Thyroid gland (tissue), 4 donors: ENCODE data around the gene RFTN1.

Source experiments
- POLR2A ChIP-seq, 2 donors: fragments of 450-650 bp; IDR thresholded peaks; one replicate each; pipeline ENCODE4 v1.6.1; 2017; ENCODE audit warnings: antibody characterized with exemption in 2 of 2, mild to moderate bottlenecking in 2 of 2, moderate library complexity in 1 of 2
- TF ChIP-seq, protein P1 (sequence below), 6 experiments: fragments of 200-600 bp in 3 of 6; fragments of 450-650 bp in 3 of 6; sonication (generic) in 3 of 6; IDR thresholded peaks; one replicate each; pipeline ENCODE4 v1.5.1; 2016 to 2019; ENCODE audit warnings: antibody characterized with exemption in 6 of 6, mild to moderate bottlenecking in 2 of 6, inconsistent platforms in 1 of 6, moderate library complexity in 1 of 6

DNA sequence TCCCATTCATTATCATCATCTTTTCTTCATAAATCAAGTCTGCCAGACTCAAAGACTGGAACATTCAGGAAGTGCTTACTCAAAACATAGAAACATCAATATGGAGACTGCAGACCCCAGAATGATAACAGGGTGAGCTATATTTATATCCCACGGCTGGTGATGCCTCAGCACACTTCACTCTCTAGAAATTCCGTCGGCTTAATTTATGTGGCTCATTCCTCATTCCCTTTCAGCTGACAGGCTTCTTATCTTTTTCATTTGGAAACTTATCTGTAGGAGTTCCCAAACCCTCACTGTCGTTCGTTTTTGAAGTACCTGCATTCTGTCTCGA lies 45.5 kb downstream of the RFTN1 start:
- TF ChIP-seq POLR2A (IDR thresholded peaks at IDR 0.05) = no peak
- TF ChIP-seq, protein P1, sequence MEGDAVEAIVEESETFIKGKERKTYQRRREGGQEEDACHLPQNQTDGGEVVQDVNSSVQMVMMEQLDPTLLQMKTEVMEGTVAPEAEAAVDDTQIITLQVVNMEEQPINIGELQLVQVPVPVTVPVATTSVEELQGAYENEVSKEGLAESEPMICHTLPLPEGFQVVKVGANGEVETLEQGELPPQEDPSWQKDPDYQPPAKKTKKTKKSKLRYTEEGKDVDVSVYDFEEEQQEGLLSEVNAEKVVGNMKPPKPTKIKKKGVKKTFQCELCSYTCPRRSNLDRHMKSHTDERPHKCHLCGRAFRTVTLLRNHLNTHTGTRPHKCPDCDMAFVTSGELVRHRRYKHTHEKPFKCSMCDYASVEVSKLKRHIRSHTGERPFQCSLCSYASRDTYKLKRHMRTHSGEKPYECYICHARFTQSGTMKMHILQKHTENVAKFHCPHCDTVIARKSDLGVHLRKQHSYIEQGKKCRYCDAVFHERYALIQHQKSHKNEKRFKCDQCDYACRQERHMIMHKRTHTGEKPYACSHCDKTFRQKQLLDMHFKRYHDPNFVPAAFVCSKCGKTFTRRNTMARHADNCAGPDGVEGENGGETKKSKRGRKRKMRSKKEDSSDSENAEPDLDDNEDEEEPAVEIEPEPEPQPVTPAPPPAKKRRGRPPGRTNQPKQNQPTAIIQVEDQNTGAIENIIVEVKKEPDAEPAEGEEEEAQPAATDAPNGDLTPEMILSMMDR (IDR thresholded peaks at IDR 0.05) = no peak
